ENCODE measurements around the gene PMFBP1.

PMFBP1 gene

GRCh38 chr16:72112906-72113615 lies 58.9 kb downstream of the PMFBP1 start:
- TF ChIP-seq CTCF (IDR thresholded peaks at IDR 0.05; ENCODE audit: control insufficient read depth, insufficient read depth, low read depth, low read length, missing control alignments): no peak
- H3K4me3 ChIP-seq (ENCODE audit: control insufficient read depth, low read depth, low read length): no peak overlapping the region
- DNase-seq (ENCODE audit: low read depth): no peak

GRCh38 chr16:72112452-72112792 lies 59.5 kb downstream of the PMFBP1 start:
- TF ChIP-seq CTCF (IDR thresholded peaks at IDR 0.05; ENCODE audit: control insufficient read depth, insufficient read depth, low read depth, low read length, missing control alignments): no peak

GRCh38 chr16:72111657-72112451 lies 60.1 kb downstream of the PMFBP1 start:
- TF ChIP-seq CTCF (IDR thresholded peaks at IDR 0.05; ENCODE audit: control insufficient read depth, insufficient read depth, low read depth, low read length, missing control alignments): no peak
- DNase-seq (ENCODE audit: low read depth): no peak
- no peak overlapping the region for H3K4me3 ChIP-seq (ENCODE audit: control insufficient read depth, low read depth, low read length)

More at GRCh38 chr16:72112452-72112792, 59.5 kb downstream of the PMFBP1 start:
- H3K4me3 ChIP-seq (ENCODE audit: control insufficient read depth, low read depth, low read length): no peak overlapping the region
- DNase-seq (ENCODE audit: low read depth): no peak

- TF ChIP-seq CTCF (IDR thresholded peaks at IDR 0.05; ENCODE audit: control insufficient read depth, insufficient read depth, low read depth, low read length, missing control alignments): no peak
- DNase-seq (ENCODE audit: low read depth): no peak
- no peak overlapping the region for H3K4me3 ChIP-seq (ENCODE audit: control insufficient read depth, low read depth, low read length)
These were observed 61.0 kb downstream of the PMFBP1 start for GRCh38 chr16:72110662-72111615.

GRCh38 chr16:72109966-72110530 lies 61.9 kb downstream of the PMFBP1 start:
- no peak for DNase-seq (ENCODE audit: low read depth)
- no peak overlapping the region for H3K4me3 ChIP-seq (ENCODE audit: control insufficient read depth, low read depth, low read length)
- TF ChIP-seq CTCF (IDR thresholded peaks at IDR 0.05; ENCODE audit: control insufficient read depth, insufficient read depth, low read depth, low read length, missing control alignments): no peak

- DNase-seq (ENCODE audit: low read depth): no peak
- no peak overlapping the region for H3K4me3 ChIP-seq (ENCODE audit: control insufficient read depth, low read depth, low read length)
- no peak for TF ChIP-seq CTCF (IDR thresholded peaks at IDR 0.05; ENCODE audit: control insufficient read depth, insufficient read depth, low read depth, low read length, missing control alignments)
These were observed 62.7 kb downstream of the PMFBP1 start for GRCh38 chr16:72109300-72109699.
